Hippocampal formation (tissue), 2 donors: ENCODE data around the gene UIMC1.
"Not testable (repeated sequence)": the region's sequence is repeated elsewhere in the genome, so short reads cannot be mapped to it uniquely, and the experiment has no call there.

Experiments
- DNase-seq, 2 donors: peaks; one replicate each; lab custom pipeline; 2025; lab: John Stamatoyannopoulos, UW

The UIMC1 gene

GRCh38 chr5:176883700-176884570 lies 122.6 kb downstream of the UIMC1 start:
- no peak for DNase-seq

- no peak for DNase-seq
Measured at GRCh38 chr5:176882567-176882903, 124.0 kb downstream of the UIMC1 start.

- no peak for DNase-seq
Measured at GRCh38 chr5:176881816-176882566, 124.6 kb downstream of the UIMC1 start.

GRCh38 chr5:176881021-176881749 lies 125.4 kb downstream of the UIMC1 start:
- DNase-seq, result no peak

GRCh38 chr5:176880366-176881020 lies 126.1 kb downstream of the UIMC1 start:
- no peak for DNase-seq

GRCh38 chr5:176879663-176880361 lies 126.8 kb downstream of the UIMC1 start:
- no peak for DNase-seq

- no peak for DNase-seq
Measured at GRCh38 chr5:176878906-176879662, 127.5 kb downstream of the UIMC1 start.

- no peak for DNase-seq
Measured at GRCh38 chr5:176878463-176878862, 128.1 kb downstream of the UIMC1 start.

- no peak for DNase-seq
Measured at GRCh38 chr5:176877793-176878331, 128.7 kb downstream of the UIMC1 start.

- no peak for DNase-seq
Measured at GRCh38 chr5:176876506-176877431, 129.8 kb downstream of the UIMC1 start.

GRCh38 chr5:176875783-176876505 lies 130.6 kb downstream of the UIMC1 start:
- no peak for DNase-seq

- no peak for DNase-seq
Measured at GRCh38 chr5:176875014-176875550, 131.5 kb downstream of the UIMC1 start.

- no peak for DNase-seq
Measured at GRCh38 chr5:176874198-176874780, 132.3 kb downstream of the UIMC1 start.

- DNase-seq, result no peak
Measured at GRCh38 chr5:176873541-176874172, 132.9 kb downstream of the UIMC1 start.

- DNase-seq, result not testable (repeated sequence)
Measured at GRCh38 chr5:176873011-176873410, 133.6 kb downstream of the UIMC1 start.

- DNase-seq, result not testable (repeated sequence)
Measured at GRCh38 chr5:176872586-176872985, 134.0 kb downstream of the UIMC1 start.

GRCh38 chr5:176870644-176871043 lies 135.9 kb downstream of the UIMC1 start:
- DNase-seq, result not testable (repeated sequence)
